ENCODE measurements around the gene PSMD13.

The PSMD13 gene

GRCh38 chr11:198236-198806 is 38.5 kb upstream of the PSMD13 start:
- TF ChIP-seq EZH2 (IDR thresholded peaks at IDR 0.05; ENCODE audit: borderline replicate concordance, low read length) = no peak
- Histone ChIP-seq H3F3A (ENCODE audit: insufficient read depth, low read length) (no peaks in the 10 kb centered on the region), H3K79me2 (ENCODE audit: insufficient read depth, low read length) (no peaks in the 10 kb centered on the region), H3K9ac (ENCODE audit: low read length) (no peak overlapping the region), H3K4me3 (ENCODE audit: low read depth, low read length, poor library complexity, severe bottlenecking) (no peak overlapping the region), H3K27me3 (ENCODE audit: insufficient read depth, low read length) (no peaks in the 10 kb centered on the region), H4K20me1 (ENCODE audit: insufficient read depth, low read length) (no peaks in the 10 kb centered on the region), H3K4me1 (ENCODE audit: insufficient read depth, low read length, severe bottlenecking) (no peaks in the 10 kb centered on the region), H2AFZ (ENCODE audit: low read length) (no peak overlapping the region), H3K36me3 (ENCODE audit: insufficient read depth, low read length) (peaks cover 5% of the 10 kb centered on the region), H3K4me2 (ENCODE audit: low read length) (no peak overlapping the region), H3K27ac (ENCODE audit: low read depth, low read length, poor library complexity, severe bottlenecking) (no peak overlapping the region), H3K9me2 (ENCODE audit: low read depth, low read length) (no peaks in the 10 kb centered on the region), H3K9me3 (ENCODE audit: low read length) (no peaks in the 10 kb centered on the region)

DNA sequence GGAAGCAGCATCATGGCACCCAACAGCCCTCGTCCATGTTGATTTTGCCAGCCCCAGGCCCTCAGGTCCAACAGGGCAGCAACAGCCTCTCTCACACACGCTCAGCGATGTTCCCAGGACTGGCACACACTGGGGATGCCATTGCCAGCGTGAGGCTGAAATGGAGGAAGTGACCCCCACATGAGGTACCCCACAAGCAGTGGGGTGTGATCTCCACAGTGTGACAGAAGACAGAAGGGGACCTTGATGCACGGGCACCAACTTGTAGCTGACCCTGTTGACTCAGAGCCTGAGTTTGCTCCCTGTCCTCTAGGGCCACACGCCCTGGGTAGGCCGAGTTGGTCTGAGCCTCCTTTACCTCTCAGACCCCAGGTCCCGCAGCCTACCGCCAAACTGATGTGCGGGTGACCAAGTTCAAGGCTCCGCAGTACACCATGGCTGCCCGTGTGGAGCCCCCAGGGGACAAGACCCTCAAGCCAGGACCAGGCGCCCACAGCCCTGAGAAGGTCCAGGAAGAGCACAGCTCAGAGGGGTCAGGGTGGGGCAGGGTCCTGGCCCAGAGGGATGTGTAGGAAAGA is 37.7 kb upstream of the PSMD13 start:
- TF ChIP-seq EZH2 (IDR thresholded peaks at IDR 0.05; ENCODE audit: borderline replicate concordance, low read length) (no peak), CTCF (IDR thresholded peaks at IDR 0.05; ENCODE audit: low read length) (no peak)
- Histone ChIP-seq H3F3A (ENCODE audit: insufficient read depth, low read length) (no peaks in the 10 kb centered on the region), H3K4me2 (ENCODE audit: low read length) (no peak overlapping the region), H3K9me3 (ENCODE audit: low read length) (no peaks in the 10 kb centered on the region), H3K4me1 (ENCODE audit: insufficient read depth, low read length, severe bottlenecking) (no peaks in the 10 kb centered on the region), H4K20me1 (ENCODE audit: insufficient read depth, low read length) (no peaks in the 10 kb centered on the region), H2AFZ (ENCODE audit: low read length) (no peak overlapping the region), H3K79me2 (ENCODE audit: insufficient read depth, low read length) (no peaks in the 10 kb centered on the region), H3K36me3 (ENCODE audit: insufficient read depth, low read length) (peaks cover 12% of the 10 kb centered on the region), H3K27ac (ENCODE audit: low read depth, low read length, poor library complexity, severe bottlenecking) (no peak overlapping the region), H3K4me3 (ENCODE audit: low read depth, low read length, poor library complexity, severe bottlenecking) (no peak overlapping the region), H3K9ac (ENCODE audit: low read length) (no peak overlapping the region), H3K27me3 (ENCODE audit: insufficient read depth, low read length) (no peaks in the 10 kb centered on the region), H3K9me2 (ENCODE audit: low read depth, low read length) (no peaks in the 10 kb centered on the region)

- H3K36me3 ChIP-seq (ENCODE audit: insufficient read depth, low read length) = peaks cover 19% of the 10 kb centered on the region
- H3K4me2 ChIP-seq (ENCODE audit: low read length) = no peak overlapping the region
- no peak overlapping the region for H3K9ac ChIP-seq (ENCODE audit: low read length)
- no peaks in the 10 kb centered on the region for H3K79me2 ChIP-seq (ENCODE audit: insufficient read depth, low read length)
- no peaks in the 10 kb centered on the region for H3K9me2 ChIP-seq (ENCODE audit: low read depth, low read length)
- H3K4me3 ChIP-seq (ENCODE audit: low read depth, low read length, poor library complexity, severe bottlenecking) = no peak overlapping the region
- no peaks in the 10 kb centered on the region for H3K9me3 ChIP-seq (ENCODE audit: low read length)
- no peak overlapping the region for H2AFZ ChIP-seq (ENCODE audit: low read length)
- H3K27ac ChIP-seq (ENCODE audit: low read depth, low read length, poor library complexity, severe bottlenecking) = no peak overlapping the region
- H3K4me1 ChIP-seq (ENCODE audit: insufficient read depth, low read length, severe bottlenecking) = no peaks in the 10 kb centered on the region
- no peaks in the 10 kb centered on the region for H3F3A ChIP-seq (ENCODE audit: insufficient read depth, low read length)
- no peaks in the 10 kb centered on the region for H3K27me3 ChIP-seq (ENCODE audit: insufficient read depth, low read length)
- TF ChIP-seq CTCF (IDR thresholded peaks at IDR 0.05; ENCODE audit: low read length) (no peak), EZH2 (IDR thresholded peaks at IDR 0.05; ENCODE audit: borderline replicate concordance, low read length) (no peak)
- H4K20me1 ChIP-seq (ENCODE audit: insufficient read depth, low read length) = no peaks in the 10 kb centered on the region
Measured at GRCh38 chr11:199782-200181, 37.0 kb upstream of the PSMD13 start.

Measured in OCI-LY1 (cell line).